Cardiac fibroblast (primary cell): ENCODE data around the gene PLEKHA6.
A peak's percentile ranks its signal among the peaks of the same experiment; 100 is the strongest.

Source experiments
- DNase-seq, 2 donors: peaks; one replicate each; pipeline versions ENCODE4 v3.0.0 to v3.0.0-alpha.2; 2010; ENCODE audit warnings: low read depth in 2 of 2
- H3K4me3 ChIP-seq, 2 donors: replicated peaks in 1 of 2; 1 replicate in 1 of 2; 2 replicates in 1 of 2; pipeline ENCODE4 v1.5.1; 2011; ENCODE audit warnings: low read depth in 2 of 2, low read length in 2 of 2, mild to moderate bottlenecking in 2 of 2, moderate library complexity in 1 of 2
- CTCF ChIP-seq: IDR thresholded peaks from one replicate; pipeline ENCODE4 v1.5.1; 2011; ENCODE audit warnings: low read depth, mild to moderate bottlenecking, low read length, inconsistent platforms

PLEKHA6 gene

GRCh38 chr1:204180133-204180532 lies 179.6 kb downstream of the PLEKHA6 start:
- DNase-seq, result no peak
- TF ChIP-seq CTCF, result no peak
- H3K4me3 ChIP-seq, result no peak overlapping the region

GRCh38 chr1:204178487-204179281 lies 181.0 kb downstream of the PLEKHA6 start:
- TF ChIP-seq CTCF, result no peak
- H3K4me3 ChIP-seq, result no peak overlapping the region
- no peak for DNase-seq

- no peak for DNase-seq
- no peak overlapping the region for H3K4me3 ChIP-seq
- no peak for TF ChIP-seq CTCF
Observed at GRCh38 chr1:204177133-204177532, 182.6 kb downstream of the PLEKHA6 start.

- no peak for DNase-seq
- no peak for TF ChIP-seq CTCF
- no peak overlapping the region for H3K4me3 ChIP-seq
Observed at GRCh38 chr1:204176049-204176448, 183.7 kb downstream of the PLEKHA6 start.

- no peak overlapping the region for H3K4me3 ChIP-seq
- no peak for TF ChIP-seq CTCF
- DNase-seq, result no peak
Observed at GRCh38 chr1:204174958-204175357, 184.8 kb downstream of the PLEKHA6 start.

- H3K4me3 ChIP-seq, result no peak overlapping the region
- no peak for DNase-seq
- TF ChIP-seq CTCF, result no peak
Observed at GRCh38 chr1:204172404-204173029, 187.2 kb downstream of the PLEKHA6 start.

GRCh38 chr1:204171751-204172178 lies 188.0 kb downstream of the PLEKHA6 start:
- H3K4me3 ChIP-seq, result no peak overlapping the region
- peak; percentile 26 to 96 for DNase-seq
- TF ChIP-seq CTCF, result no peak
